MM.1S (cell line): ENCODE measurements around the gene ZSWIM9.

ENCODE experiments used
- CTCF ChIP-seq: fragments of 300-600 bp; sonication (generic); IDR thresholded peaks from 2 replicates; pipeline ENCODE4 v1.5.1; 2016; ENCODE audit warnings: antibody characterized with exemption, low read length, mixed read lengths
- EZH2 ChIP-seq: fragments of 300-600 bp; sonication (generic); optimal IDR thresholded peaks from 2 replicates; pipeline ENCODE3; 2017; ENCODE audit warnings: low read depth, mild to moderate bottlenecking, antibody characterized with exemption, low read length, mixed read lengths
- EZH2phosphoT487 ChIP-seq: fragments of 300-600 bp; sonication (generic); IDR thresholded peaks from 2 replicates; pipeline ENCODE4 v1.6.1; 2018; ENCODE audit warnings: antibody characterized with exemption, low read length

- no peak for TF ChIP-seq EZH2
- TF ChIP-seq CTCF, result no peak
- TF ChIP-seq EZH2phosphoT487, result no peak
Observed at GRCh38 chr19:48203222-48203793, 32.8 kb downstream of the ZSWIM9 start.
